Caco-2 (cell line): ENCODE data around the gene PRKAG2. TPM values are rescaled to one million over a fixed set of nuclear protein-coding genes. Genes with fewer than 3 reads are reported as not detected.

Experiments used
- BruUV-seq: library from RNA; stranded (reverse); fragments of 400-500 nt; replicated peaks from 2 replicates; lab custom pipeline; 2021; lab: Mats Ljungman, UMichigan
- CTCF ChIA-PET: fragments of 300-600 bp; sonication (Branson Sonifier 250); formaldehyde crosslinking; loops from one replicate; lab custom pipeline; 2022; ENCODE audit warnings: antibody characterized with exemption; lab: Charles Lee
- POLR2A ChIA-PET: fragments of 300-600 bp; sonication (Branson Sonifier 250); formaldehyde crosslinking; loops from one replicate; lab custom pipeline; 2022; ENCODE audit warnings: antibody characterized with exemption; lab: Charles Lee
- DNase-seq, 2 experiments: peaks; one replicate each; pipeline versions ENCODE4 v3.0.0 to v3.0.0-alpha.2; 2020 to 2022
- H3K27me3 ChIP-seq: replicated peaks from 2 replicates; pipeline ENCODE4 v1.6.0; 2011; ENCODE audit warnings: low read length; ENCODE audit not compliant: control insufficient read depth, insufficient read depth
- H3K36me3 ChIP-seq: 2 replicates; pipeline ENCODE4 v1.5.1; 2011; ENCODE audit warnings: low read length; ENCODE audit not compliant: control insufficient read depth, insufficient read depth
- H3K4me1 ChIP-seq: fragments of 250-450 bp; sonication (Bioruptor Pico); 2 replicates; pipeline ENCODE4 v1.5.1; 2020; ENCODE audit warnings: mild to moderate bottlenecking
- H3K4me3 ChIP-seq: 2 replicates; pipeline ENCODE4 v1.5.1; 2011; ENCODE audit warnings: low read depth, mild to moderate bottlenecking, control low read depth, low read length
- H3K9me3 ChIP-seq: fragments of 250-450 bp; sonication (Bioruptor Pico); 2 replicates; pipeline ENCODE4 v1.5.1; 2020; ENCODE audit warnings: mild to moderate bottlenecking, moderate library complexity
- H3K27ac Mint-ChIP-seq: one replicate; pipeline ENCODE4 v1.8.0; 2022; ENCODE audit warnings: mixed read lengths; ENCODE audit not compliant: unreplicated experiment
- H3K27me3 Mint-ChIP-seq: one replicate; pipeline ENCODE4 v1.8.0; 2022; ENCODE audit warnings: mixed read lengths; ENCODE audit not compliant: insufficient read depth, unreplicated experiment
- H3K36me3 Mint-ChIP-seq: one replicate; pipeline ENCODE4 v1.8.0; 2022; ENCODE audit warnings: mild to moderate bottlenecking, mixed read lengths; ENCODE audit not compliant: insufficient read depth, unreplicated experiment
- H3K4me1 Mint-ChIP-seq: one replicate; pipeline ENCODE4 v1.8.0; 2022; ENCODE audit warnings: low read depth, mixed read lengths; ENCODE audit not compliant: unreplicated experiment
- H3K4me3 Mint-ChIP-seq: one replicate; pipeline ENCODE4 v1.8.0; 2022; ENCODE audit warnings: mild to moderate bottlenecking, moderate library complexity, mixed read lengths; ENCODE audit not compliant: unreplicated experiment
- H3K9me3 Mint-ChIP-seq: one replicate; pipeline ENCODE4 v1.8.0; 2022; ENCODE audit warnings: mixed read lengths; ENCODE audit not compliant: unreplicated experiment
- intact Hi-C: fragments of 100-400 bp; cut with micrococcal nuclease; formaldehyde crosslinking; loops from one replicate; pipeline ENCODE4 v1.10.0; 2022; ENCODE audit not compliant: unreplicated experiment
- total RNA-seq: library from RNA; stranded (reverse); gene quantifications from 2 replicates; pipeline ENCODE4 v1.2.3, GENCODE V29; 2022
- TF ChIP-seq, protein P1 (sequence below), 2 experiments: fragments of 200-600 bp in 1 of 2; IDR thresholded peaks; 1 replicate in 1 of 2; 2 replicates in 1 of 2; pipeline versions ENCODE4 v1.5.1 to v1.8.0; 2011 to 2022; ENCODE audit warnings: antibody characterized with exemption in 1 of 2, control low read depth in 1 of 2, inconsistent platforms in 1 of 2, low read depth in 1 of 2, low read length in 1 of 2, mild to moderate bottlenecking in 1 of 2, moderate library complexity in 1 of 2; ENCODE audit not compliant: insufficient read depth in 1 of 2, severe bottlenecking in 1 of 2, unreplicated experiment in 1 of 2

Gene PRKAG2
- total RNA-seq, 1 experiment from 2014 or later: 15.9 TPM

DNA sequence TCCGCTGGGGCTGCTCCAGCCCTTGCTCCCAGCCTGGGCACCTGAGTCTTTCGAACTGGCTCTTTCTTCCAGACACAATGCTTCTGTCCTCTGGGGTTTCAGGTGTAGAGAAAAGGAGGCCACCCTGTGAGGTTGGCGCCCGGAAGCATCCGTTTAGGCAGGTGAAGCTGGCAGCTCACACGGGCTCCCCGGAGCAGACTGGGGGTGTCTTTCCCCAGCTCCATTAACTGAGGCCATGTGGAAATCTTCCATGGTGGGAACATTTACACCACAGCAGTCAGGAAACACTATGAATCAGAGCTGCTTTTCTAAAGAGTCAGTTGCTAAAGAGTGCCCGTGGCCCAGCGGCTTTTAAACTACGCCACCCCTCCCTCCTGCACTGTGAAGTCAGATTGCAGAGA, 29.2 kb downstream of the PRKAG2 start:
- POLR2A ChIA-PET: no interaction called here

DNA sequence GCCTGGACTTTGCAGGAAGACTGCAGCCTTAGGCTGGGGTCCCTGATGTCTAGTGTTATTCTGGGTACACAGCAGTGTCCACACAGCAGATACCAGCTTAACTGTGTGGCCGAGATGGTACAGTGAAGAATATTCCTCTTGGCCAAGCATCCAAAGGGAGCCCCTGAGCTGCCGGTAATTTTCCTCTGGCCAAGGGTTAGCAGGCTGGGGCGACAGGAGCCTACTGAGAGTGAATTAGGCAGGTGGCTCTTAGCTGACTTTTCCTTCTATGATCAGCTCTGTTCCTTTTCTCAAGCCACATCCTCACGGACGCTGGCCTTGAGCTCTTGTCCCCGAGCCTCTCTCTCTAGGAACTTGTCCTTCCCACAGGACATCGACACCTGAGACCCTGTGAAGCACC, 29.8 kb downstream of the PRKAG2 start:
- H3K9me3 Mint-ChIP-seq: no peaks in the 10 kb centered on the region
- peaks cover 14% of the 10 kb centered on the region for H3K4me1 Mint-ChIP-seq
- no peak overlapping the region for H3K27ac Mint-ChIP-seq
- H3K4me3 ChIP-seq: no peak overlapping the region
- H3K36me3 Mint-ChIP-seq: peaks cover 10% of the 10 kb centered on the region
- no TSS peak for BruUV-seq
- no peaks in the 10 kb centered on the region for H3K9me3 ChIP-seq
- no peaks in the 10 kb centered on the region for H3K27me3 Mint-ChIP-seq
- H3K36me3 ChIP-seq: no peaks in the 10 kb centered on the region
- CTCF ChIA-PET: no interaction called here
- TF ChIP-seq, protein P1, sequence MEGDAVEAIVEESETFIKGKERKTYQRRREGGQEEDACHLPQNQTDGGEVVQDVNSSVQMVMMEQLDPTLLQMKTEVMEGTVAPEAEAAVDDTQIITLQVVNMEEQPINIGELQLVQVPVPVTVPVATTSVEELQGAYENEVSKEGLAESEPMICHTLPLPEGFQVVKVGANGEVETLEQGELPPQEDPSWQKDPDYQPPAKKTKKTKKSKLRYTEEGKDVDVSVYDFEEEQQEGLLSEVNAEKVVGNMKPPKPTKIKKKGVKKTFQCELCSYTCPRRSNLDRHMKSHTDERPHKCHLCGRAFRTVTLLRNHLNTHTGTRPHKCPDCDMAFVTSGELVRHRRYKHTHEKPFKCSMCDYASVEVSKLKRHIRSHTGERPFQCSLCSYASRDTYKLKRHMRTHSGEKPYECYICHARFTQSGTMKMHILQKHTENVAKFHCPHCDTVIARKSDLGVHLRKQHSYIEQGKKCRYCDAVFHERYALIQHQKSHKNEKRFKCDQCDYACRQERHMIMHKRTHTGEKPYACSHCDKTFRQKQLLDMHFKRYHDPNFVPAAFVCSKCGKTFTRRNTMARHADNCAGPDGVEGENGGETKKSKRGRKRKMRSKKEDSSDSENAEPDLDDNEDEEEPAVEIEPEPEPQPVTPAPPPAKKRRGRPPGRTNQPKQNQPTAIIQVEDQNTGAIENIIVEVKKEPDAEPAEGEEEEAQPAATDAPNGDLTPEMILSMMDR (IDR thresholded peaks at IDR 0.05; ENCODE audit: insufficient read depth in 1 of 2, low read depth in 1 of 2, low read length in 1 of 2, severe bottlenecking in 1 of 2, unreplicated experiment in 1 of 2): no peak
- no peaks in the 10 kb centered on the region for H3K27me3 ChIP-seq
- no peak for DNase-seq
- peaks cover 22% of the 10 kb centered on the region for H3K4me1 ChIP-seq
- no peak overlapping the region for H3K4me3 Mint-ChIP-seq
- POLR2A ChIA-PET: no interaction called here
- intact Hi-C loops: no loop called here

More for the DNA sequence above, 29.2 kb downstream of the PRKAG2 start:
- Mint-ChIP-seq H3K27me3 (no peaks in the 10 kb centered on the region), H3K27ac (no peak overlapping the region), H3K36me3 (peaks cover 10% of the 10 kb centered on the region), H3K4me1 (peaks cover 16% of the 10 kb centered on the region), H3K4me3 (no peak overlapping the region), H3K9me3 (no peaks in the 10 kb centered on the region)
- Histone ChIP-seq H3K4me3 (no peak overlapping the region), H3K4me1 (peaks cover 26% of the 10 kb centered on the region), H3K36me3 (no peaks in the 10 kb centered on the region), H3K9me3 (no peaks in the 10 kb centered on the region), H3K27me3 (no peaks in the 10 kb centered on the region)
- intact Hi-C loops: no loop called here
- no TSS peak for BruUV-seq
- TF ChIP-seq, protein P1 (IDR thresholded peaks at IDR 0.05; ENCODE audit: insufficient read depth in 1 of 2, low read depth in 1 of 2, low read length in 1 of 2, severe bottlenecking in 1 of 2, unreplicated experiment in 1 of 2): no peak
- no peak for DNase-seq
- CTCF ChIA-PET: no interaction called here

DNA sequence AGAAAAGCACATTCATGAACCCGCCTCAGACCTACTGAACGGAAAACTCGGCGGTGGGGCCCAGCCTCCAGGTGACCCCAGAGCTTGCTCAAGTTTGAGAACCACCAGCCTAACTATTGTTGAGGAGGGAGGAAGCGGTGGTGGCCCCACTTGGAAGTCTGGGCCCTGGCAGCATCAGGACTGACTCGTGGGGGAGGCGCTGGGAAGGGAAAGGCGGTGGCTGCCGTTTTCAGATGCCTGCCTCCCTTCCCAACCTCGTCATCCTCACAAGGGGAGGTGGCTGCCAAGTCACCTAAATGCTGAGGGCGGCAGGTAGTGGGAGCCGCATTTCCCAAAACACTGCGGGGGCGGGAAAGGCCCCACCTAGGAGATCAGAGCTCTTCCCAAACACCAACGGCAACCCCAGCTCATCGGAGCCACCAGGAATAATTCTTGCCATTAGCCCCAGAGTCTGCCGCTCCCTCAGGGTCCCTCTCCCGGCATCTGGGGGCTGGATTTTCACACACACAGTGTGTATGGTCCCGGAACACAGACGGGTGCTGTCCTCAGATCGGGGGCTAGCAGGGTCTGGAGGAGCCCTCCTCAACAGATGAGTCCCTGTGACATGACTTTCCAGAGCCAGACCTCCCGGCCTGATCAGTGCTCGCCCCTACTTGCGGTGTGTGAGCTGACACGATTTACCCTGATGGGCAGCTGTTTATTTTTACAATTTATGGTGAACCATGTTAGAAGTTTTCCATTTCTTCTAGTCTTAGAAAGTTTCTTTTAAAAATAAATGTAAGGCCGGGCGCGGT, 31.3 kb downstream of the PRKAG2 start:
- Mint-ChIP-seq H3K27me3 (no peaks in the 10 kb centered on the region), H3K36me3 (peaks cover 5% of the 10 kb centered on the region), H3K9me3 (no peaks in the 10 kb centered on the region), H3K27ac (peak overlapping the region; percentile 78), H3K4me3 (no peak overlapping the region), H3K4me1 (peaks cover under 1% of the 10 kb centered on the region)
- Histone ChIP-seq H3K27me3 (no peaks in the 10 kb centered on the region), H3K4me3 (no peak overlapping the region), H3K4me1 (peaks cover 19% of the 10 kb centered on the region), H3K36me3 (no peaks in the 10 kb centered on the region), H3K9me3 (no peaks in the 10 kb centered on the region)
- DNase-seq: no peak
- ChIA-PET CTCF (no interaction called here), POLR2A (no interaction called here)
- no TSS peak for BruUV-seq
- TF ChIP-seq, protein P1 (IDR thresholded peaks at IDR 0.05; ENCODE audit: insufficient read depth in 1 of 2, low read depth in 1 of 2, low read length in 1 of 2, severe bottlenecking in 1 of 2, unreplicated experiment in 1 of 2): no peak
- intact Hi-C loops: no loop called here
